ENCODE results near the gene ARL3. TPM values are rescaled to one million over a fixed set of nuclear protein-coding genes. Genes with fewer than 3 reads are reported as not detected.
"Not testable (repeated sequence)": the region's sequence is repeated elsewhere in the genome, so short reads cannot be mapped to it uniquely, and the experiment has no call there.

Gene ARL3
- polyA plus RNA-seq (ENCODE audit: insufficient read length in 4 of 4): 10 to 100 TPM; 28.6 to 32.5 (median 31.0) TPM

GRCh38 chr10:102713814-102714620 lies at the start of gene ARL3:
ARL3 (minus strand) TSS chr10:102714397; CDS start chr10:102714275, 122 bp downstream.
- peak; percentile 94 to 99 (median 98) for DNase-seq (ENCODE audit: low read depth in 4 of 4, low spot score in 3 of 4)

- DNase-seq (ENCODE audit: low read depth in 4 of 4, low spot score in 3 of 4): no peak
Observed at GRCh38 chr10:102763037-102763607, 48.9 kb upstream of the ARL3 start.

GRCh38 chr10:102762401-102763015 lies 48.3 kb upstream of the ARL3 start:
- DNase-seq (ENCODE audit: low read depth in 4 of 4, low spot score in 3 of 4): no peak

- no peak for DNase-seq (ENCODE audit: low read depth in 4 of 4, low spot score in 3 of 4)
Observed at GRCh38 chr10:102761981-102762380, 47.8 kb upstream of the ARL3 start.

DNA sequence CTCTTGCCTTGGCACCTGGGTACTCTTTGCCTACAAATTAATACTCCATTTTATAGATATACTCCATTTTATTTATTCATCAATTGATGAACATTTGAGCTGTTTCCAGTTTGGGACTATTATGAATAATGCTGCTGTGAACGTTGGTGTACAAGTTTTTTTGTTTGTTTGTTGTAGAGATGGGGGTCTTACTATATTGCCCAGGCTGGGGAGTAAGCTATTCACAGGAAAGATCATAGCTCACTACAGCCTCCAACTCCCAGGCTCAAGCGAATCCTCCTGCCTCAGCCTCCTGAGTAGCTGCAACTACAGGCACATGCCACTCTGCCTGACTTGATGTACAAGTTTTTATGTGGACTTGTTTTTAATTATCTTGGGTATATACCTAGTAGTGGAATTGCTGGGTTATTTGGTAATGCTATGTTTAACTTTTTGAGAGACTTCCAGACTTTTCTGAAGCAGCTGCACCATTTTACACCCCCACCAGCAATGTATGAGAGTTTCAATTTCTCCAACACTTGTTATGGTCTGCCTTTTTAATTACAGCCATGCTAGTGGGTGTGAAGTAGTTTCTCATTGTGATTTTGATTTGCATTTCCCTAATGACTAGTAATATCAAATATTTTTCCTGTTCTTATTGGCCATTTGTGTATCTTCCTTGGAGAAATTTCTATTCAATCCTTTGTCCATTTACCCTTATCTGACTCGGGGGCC lies 45.5 kb upstream of the ARL3 start:
- DNase-seq (ENCODE audit: low read depth in 4 of 4, low spot score in 3 of 4): no peak

DNA sequence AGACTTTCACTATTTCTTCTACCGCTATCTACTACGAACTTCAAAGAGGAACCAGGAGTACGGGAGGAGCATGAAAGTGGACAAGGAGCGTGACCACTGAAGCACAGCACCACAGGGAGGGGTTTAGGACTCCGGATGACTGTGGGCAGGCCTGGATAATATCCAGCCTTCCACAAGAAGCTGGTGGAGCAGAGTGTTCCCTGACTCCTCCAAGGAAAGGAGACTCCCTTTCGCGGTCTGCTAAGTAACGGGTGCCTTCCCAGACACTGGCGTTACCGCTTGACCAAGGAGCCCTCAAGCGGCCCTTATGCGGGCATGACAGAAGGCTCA lies 44.7 kb upstream of the ARL3 start:
- not testable (repeated sequence) for DNase-seq (ENCODE audit: low read depth in 4 of 4, low spot score in 3 of 4)

DNA sequence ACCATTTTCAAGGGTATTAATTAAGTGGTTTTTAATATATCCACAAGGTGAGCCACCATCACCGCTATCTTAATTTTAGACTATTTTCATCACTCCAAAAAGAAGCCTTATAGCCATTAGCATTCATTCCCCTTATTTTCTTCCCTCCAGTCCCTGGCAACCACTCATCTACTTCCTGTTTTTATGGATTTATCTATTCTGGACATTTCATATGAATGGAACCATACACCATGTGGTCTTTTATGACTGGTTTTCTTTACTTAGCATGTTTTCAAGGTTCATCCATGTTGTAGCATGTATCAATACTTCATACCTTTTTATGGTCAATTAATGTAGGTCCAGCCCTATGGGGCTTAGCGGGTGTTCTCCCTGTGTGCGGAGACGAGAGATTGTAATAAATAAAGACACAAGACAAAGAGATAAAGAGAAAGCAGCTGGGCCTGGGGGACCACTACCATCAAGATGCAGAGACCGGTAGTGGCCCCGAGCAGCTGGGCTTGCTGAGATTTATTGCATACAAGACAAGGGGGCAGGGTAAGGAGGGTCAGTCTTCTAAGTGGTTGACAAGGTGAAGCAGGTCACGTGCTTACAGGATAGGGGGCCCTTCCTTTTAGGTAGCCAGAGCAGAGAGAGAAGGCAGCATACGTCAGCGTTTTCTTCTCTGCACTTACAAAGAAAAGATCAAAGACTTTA lies 44.2 kb upstream of the ARL3 start:
- DNase-seq (ENCODE audit: low read depth in 4 of 4, low spot score in 3 of 4): no peak

- DNase-seq (ENCODE audit: low read depth in 4 of 4, low spot score in 3 of 4): no peak
Observed at GRCh38 chr10:102757323-102757722, 43.1 kb upstream of the ARL3 start.

- no peak for DNase-seq (ENCODE audit: low read depth in 4 of 4, low spot score in 3 of 4)
Observed at GRCh38 chr10:102753718-102754117, 39.5 kb upstream of the ARL3 start.

- no peak for DNase-seq (ENCODE audit: low read depth in 4 of 4, low spot score in 3 of 4)
Observed at GRCh38 chr10:102752934-102753664, 38.9 kb upstream of the ARL3 start.

GRCh38 chr10:102752266-102752930 lies 38.2 kb upstream of the ARL3 start:
- no peak for DNase-seq (ENCODE audit: low read depth in 4 of 4, low spot score in 3 of 4)

DNA sequence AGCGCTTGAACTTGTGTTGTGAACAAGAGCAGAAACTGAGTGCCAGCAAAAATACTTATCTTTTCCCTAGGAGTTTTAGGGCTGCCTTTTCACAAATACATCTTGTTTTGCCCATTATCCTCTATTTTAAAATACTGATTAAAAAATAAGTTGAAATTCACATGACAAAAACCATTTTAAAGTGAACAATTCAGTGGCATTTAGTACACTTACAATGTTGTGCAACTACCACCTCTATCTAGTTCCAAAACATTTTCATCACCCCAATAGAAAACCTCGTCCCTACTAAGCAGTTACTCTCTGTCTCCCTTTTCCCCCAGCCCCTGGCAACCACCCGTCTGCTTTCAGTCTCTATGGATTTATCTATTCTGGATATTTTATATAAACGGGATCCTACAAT lies 31.0 kb upstream of the ARL3 start:
- DNase-seq (ENCODE audit: low read depth in 4 of 4, low spot score in 3 of 4): no peak

DNA sequence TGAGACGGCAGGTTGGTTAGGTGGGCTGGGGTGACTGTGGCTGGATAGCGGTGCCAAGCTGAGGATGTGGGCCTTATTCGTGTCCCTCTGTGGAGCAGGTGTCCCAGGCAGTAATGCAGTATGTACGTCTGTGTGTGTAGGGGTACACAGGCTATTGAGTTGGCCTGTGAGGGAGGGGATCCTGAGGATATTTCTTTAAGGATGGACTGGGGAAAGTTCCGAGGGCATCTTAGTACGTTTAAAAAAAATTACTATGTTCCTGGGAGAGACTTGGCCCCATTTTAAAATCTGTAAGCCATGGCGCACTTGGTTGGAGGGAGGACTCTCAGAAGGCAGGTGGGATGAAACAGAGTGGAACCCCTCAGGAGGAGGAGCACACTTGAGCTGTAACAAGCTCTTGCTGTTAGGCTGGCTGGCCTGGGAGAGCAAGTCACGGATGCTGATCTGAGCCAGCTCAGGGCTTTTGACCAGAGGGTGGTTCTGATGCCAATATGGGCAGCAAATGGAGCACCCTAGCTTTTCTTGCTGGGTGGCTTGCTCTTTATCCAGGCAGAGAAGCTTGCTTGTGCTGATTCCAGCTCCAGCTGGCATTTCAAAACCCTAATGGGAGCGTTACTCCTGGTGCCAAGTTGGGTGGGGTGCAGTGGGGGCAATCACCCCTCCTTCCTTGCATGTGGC lies 30.3 kb upstream of the ARL3 start:
- DNase-seq (ENCODE audit: low read depth in 4 of 4, low spot score in 3 of 4): no peak

- DNase-seq (ENCODE audit: low read depth in 4 of 4, low spot score in 3 of 4): peak; percentile 96 to 99 (median 99)
Observed at GRCh38 chr10:102743588-102744373, 29.6 kb upstream of the ARL3 start, which contains the start of gene WBP1L. WBP1L (plus strand) TSS chr10:102743948; CDS start chr10:102744054, 106 bp downstream.

GRCh38 chr10:102743078-102743587 lies 28.9 kb upstream of the ARL3 start:
- no peak for DNase-seq (ENCODE audit: low read depth in 4 of 4, low spot score in 3 of 4)

DNA sequence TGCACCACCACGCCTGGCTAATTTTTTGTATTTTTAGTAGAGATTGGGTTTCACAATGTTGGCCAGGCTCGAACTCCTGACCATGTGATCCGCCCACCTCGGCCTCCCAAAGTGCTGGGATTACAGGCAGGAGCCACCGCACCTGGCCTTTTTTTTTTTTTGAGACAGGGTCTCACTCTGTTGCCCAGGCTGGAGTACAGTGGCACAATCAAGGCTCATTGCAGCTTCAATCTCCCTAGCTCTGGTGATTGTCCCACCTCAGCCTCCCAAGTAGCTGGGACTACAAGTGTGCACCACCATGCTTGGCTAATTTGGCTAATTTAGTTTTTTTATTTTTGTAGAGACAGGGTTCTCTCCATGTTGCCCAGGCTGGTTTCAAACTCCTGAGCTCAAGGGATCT lies 28.1 kb upstream of the ARL3 start:
- not testable (repeated sequence) for DNase-seq (ENCODE audit: low read depth in 4 of 4, low spot score in 3 of 4)

DNA sequence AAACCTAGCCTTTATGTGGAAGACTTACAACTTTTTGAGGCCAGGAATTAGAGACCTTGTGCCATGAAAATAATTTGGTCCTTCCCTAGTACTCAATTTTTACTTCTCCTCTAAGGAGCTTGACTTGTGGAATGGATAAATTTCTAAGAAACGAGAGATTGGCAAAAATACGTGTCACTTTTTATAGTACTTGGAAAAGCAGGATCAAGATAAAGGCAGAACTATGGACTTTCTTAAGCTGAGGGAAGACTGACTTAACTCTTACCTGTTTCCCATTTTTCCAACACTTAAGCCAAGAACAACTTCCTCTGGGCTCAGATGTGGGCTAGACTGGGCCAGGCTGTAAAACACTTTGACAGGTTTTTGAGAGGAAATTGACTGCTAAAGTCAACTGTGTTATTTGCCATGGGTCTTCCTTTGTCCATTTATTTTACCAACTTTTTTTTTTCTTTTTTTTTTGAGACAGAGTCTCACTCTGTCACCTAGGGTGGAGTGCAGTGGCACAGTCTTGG lies 27.6 kb upstream of the ARL3 start:
- no peak for DNase-seq (ENCODE audit: low read depth in 4 of 4, low spot score in 3 of 4)

DNA sequence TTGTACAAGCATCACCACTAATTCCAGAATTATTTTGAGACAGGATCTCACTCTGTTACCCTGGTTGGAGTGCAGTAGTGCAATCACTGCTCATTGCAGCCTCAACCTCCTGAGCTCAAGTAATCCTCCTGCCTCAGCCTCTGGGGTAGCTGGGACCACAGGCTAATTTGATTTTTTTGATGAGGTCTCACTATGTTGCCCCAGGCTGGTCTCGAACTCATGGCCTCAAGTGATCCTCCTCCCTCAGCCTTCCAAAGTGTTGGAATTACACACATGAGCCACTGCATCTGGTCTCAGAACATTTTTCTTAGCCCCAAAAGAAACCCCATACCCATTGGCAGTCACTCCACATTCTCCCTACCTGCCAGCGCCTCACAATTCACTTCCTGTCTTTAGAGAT lies 26.0 kb upstream of the ARL3 start:
- DNase-seq (ENCODE audit: low read depth in 4 of 4, low spot score in 3 of 4): no peak

Measured in right renal pelvis (tissue), 4 donors.